Measurements from ENCODE around the gene SLC7A7. TPM values are rescaled to one million over a fixed set of nuclear protein-coding genes. Genes with fewer than 3 reads are reported as not detected.
"Not testable (repeated sequence)": the region's sequence is repeated elsewhere in the genome, so short reads cannot be mapped to it uniquely, and the experiment has no call there.

SLC7A7 gene
- total and polyA plus RNA-seq, 7 donors = 0.93 to 2.6 (median 1.8) TPM

DNA sequence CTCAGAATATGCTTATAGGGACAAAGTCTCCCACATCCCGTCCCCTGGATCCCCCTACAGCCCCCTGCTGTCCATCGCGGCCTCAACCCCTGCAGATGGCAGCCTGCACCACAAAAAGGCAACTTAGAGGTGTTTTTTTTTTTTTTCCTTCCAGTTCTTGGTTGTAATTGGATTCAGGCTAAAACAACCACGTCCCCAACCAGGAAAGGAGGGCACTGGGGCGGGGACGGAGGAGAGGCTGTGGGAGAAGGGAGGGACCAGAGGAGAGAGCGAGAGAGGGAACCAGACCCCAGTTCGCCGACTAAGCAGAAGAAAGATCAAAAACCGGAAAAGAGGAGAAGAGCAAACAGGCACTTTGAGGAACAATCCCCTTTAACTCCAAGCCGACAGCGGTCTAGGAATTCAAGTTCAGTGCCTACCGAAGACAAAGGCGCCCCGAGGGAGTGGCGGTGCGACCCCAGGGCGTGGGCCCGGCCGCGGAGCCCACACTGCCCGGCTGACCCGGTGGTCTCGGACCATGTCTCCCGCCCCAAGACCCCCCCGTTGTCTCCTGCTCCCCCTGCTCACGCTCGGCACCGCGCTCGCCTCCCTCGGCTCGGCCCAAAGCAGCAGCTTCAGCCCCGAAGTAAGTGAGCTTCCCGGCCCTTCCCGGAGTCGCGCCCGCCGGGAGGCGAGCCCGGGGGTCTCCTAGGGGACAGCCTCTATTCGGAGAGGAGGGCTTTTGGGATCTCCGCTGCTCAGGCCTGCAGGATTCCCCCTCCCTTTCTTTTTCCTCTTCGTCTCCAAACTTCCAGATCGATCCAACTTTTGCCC lies 21.3 kb upstream of the SLC7A7 start, which contains the start of gene MMP14:
Gene MMP14, plus strand, starts transcription at position 285 of the 813 bp plus-strand sequence. Its CDS starts 233 bp downstream, at position 518.
- TF ChIP-seq, protein P1, sequence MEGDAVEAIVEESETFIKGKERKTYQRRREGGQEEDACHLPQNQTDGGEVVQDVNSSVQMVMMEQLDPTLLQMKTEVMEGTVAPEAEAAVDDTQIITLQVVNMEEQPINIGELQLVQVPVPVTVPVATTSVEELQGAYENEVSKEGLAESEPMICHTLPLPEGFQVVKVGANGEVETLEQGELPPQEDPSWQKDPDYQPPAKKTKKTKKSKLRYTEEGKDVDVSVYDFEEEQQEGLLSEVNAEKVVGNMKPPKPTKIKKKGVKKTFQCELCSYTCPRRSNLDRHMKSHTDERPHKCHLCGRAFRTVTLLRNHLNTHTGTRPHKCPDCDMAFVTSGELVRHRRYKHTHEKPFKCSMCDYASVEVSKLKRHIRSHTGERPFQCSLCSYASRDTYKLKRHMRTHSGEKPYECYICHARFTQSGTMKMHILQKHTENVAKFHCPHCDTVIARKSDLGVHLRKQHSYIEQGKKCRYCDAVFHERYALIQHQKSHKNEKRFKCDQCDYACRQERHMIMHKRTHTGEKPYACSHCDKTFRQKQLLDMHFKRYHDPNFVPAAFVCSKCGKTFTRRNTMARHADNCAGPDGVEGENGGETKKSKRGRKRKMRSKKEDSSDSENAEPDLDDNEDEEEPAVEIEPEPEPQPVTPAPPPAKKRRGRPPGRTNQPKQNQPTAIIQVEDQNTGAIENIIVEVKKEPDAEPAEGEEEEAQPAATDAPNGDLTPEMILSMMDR (IDR thresholded peaks at IDR 0.05) = no peak
- Histone ChIP-seq H3K9me3 (no peaks in the 10 kb centered on the region), H3K4me1 (peaks cover 6% of the 10 kb centered on the region), H3K27ac (peak within 1 kb of the TSS; percentile 74), H3K4me3 (peak within 1 kb of the TSS; percentile 77), H3K36me3 (ENCODE audit: insufficient read depth in 1 of 2, low read depth in 1 of 2) (peaks cover 0 to 42% of the 10 kb centered on the region in 2 donors), H3K27me3 (ENCODE audit: insufficient read depth in 3 of 3, low read length in 2 of 3) (peaks cover 0 to 16% (median 13%) of the 10 kb centered on the region in 3 donors)
- WGBS, 3 donors = 5 to 6% (median 5%) methylated on average over 45 to 46 of the region's 46 CpGs
- ATAC-seq = peak; percentile 50 to 68 (median 56)
- intact Hi-C loops (cut with DNase I) = no loop called here
- DNase-seq = peak; percentile 77 to 84

DNA sequence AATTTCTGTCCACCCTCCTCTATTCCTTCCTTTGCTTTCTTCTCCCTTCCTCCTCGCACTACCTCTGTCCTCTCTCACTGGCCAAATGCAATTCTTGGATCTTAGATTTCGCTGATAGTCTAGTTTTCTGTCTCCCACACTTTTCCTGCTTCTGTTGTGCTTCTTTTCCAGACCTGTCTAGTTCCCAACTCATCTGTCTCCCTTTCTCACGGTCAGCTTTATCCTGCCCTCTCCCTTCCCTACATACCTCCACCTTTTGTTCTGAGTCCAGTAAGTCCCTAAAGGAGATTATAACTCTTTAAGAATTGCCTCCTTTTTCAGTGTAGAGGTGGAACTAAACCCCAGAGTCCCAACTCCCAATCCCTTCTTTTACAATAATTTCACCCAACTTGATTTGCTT lies 20.3 kb upstream of the SLC7A7 start:
- no peaks in the 10 kb centered on the region for H3K9me3 ChIP-seq
- H3K4me3 ChIP-seq = no peak overlapping the region
- H3K27me3 ChIP-seq (ENCODE audit: insufficient read depth in 3 of 3, low read length in 2 of 3) = peaks cover 0 to 16% (median 13%) of the 10 kb centered on the region in 3 donors
- TF ChIP-seq, protein P1 (IDR thresholded peaks at IDR 0.05) = no peak
- intact Hi-C loops (cut with DNase I) = no loop called here
- peaks cover 11% of the 10 kb centered on the region for H3K4me1 ChIP-seq
- no peak for ATAC-seq
- DNase-seq = no peak
- peaks cover 0 to 44% of the 10 kb centered on the region in 2 donors for H3K36me3 ChIP-seq (ENCODE audit: insufficient read depth in 1 of 2, low read depth in 1 of 2)
- 77 to 84% (median 77%) methylated on average over 3 of the region's 3 CpGs for WGBS, 3 donors
- H3K27ac ChIP-seq = peak overlapping the region; percentile 74

DNA sequence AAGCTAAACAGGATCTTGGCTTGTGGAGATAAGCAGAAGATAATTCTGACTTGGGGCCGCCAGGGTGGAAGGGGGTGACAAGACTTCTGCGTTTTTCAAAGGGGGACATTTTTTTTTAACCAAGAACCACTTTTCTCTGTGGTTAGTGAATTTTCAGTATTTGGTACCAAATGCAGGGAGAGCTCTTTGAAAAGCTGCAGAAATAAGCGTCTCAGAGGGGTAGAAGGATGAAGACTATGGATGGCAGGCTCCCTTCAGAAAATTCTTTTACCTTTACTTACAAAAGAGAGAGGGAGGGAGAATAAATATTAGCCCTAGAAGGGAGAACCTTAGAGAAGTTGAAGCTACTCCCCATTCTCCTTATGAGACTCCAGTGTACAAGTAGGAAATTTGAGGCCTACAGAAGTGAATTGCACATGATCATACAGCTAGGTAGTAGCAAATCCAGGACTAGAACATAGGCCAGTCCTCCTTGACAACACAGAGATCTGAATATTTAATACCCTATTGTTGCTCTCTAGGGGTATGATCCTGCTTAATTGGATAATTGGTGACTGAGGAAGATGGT lies 15.3 kb upstream of the SLC7A7 start:
- no peaks in the 10 kb centered on the region for H3K9me3 ChIP-seq
- DNase-seq (no peak), ATAC-seq (no peak)
- peak overlapping the region; percentile 93 for H3K27ac ChIP-seq
- WGBS, 3 donors = 25 to 29% (median 27%) methylated on average over 3 of the region's 3 CpGs
- H3K27me3 ChIP-seq (ENCODE audit: insufficient read depth in 3 of 3, low read length in 2 of 3) = no peaks in the 10 kb centered on the region
- peak overlapping the region; percentile 90 for H3K4me3 ChIP-seq
- peaks cover 0 to 44% of the 10 kb centered on the region in 2 donors for H3K36me3 ChIP-seq (ENCODE audit: insufficient read depth in 1 of 2, low read depth in 1 of 2)
- TF ChIP-seq, protein P1 (IDR thresholded peaks at IDR 0.05) = no peak
- peaks cover 8% of the 10 kb centered on the region for H3K4me1 ChIP-seq
- intact Hi-C loops (cut with DNase I) = loop anchor here in 1 of 2 donors (2.0 kb wide), 1 partner anchor 18 kb away; no protein-coding TSS in a partner anchor

DNA sequence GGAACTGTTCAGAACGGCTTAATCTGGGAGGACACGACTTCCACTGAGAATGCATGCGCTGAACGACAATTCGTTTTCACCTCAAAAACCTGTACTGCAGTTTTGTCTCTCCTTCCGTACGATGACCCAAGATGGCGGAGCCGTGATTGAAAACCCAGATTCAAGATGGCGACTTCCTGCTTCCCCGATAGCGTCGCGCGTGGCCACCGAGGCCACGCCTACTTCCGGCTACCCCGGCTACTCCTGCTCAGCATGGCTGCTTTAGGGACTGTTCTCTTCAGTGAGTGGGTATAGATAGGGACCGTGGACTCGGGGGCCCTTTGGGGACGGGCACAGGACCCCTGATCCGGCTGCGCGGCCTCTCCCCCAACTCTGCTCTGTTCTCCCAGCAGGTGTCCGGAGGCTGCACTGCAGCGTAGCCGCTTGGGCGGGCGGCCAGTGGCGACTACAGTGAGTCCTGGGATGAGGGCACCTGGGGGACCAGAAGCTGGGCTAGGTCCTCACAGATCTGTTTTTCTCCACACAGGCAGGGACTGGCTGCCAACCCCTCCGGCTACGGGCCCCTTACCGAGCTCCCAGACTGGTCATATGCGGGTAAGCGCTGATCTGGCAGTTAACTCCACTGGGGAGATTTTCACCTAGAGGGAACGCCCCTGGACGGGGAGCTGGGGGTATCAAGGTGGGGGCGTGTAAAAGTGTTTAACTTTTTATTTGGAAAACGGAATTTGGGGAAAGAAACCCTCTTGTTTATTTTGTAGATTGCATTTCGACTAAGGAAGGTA lies 14.6 kb upstream of the SLC7A7 start, which contains the start of gene MRPL52:
Gene MRPL52, plus strand, starts transcription at position 227 of the 782 bp plus-strand sequence. Its CDS starts 26 bp downstream, at position 253.
- H3K27me3 ChIP-seq (ENCODE audit: insufficient read depth in 3 of 3, low read length in 2 of 3) = no peaks in the 10 kb centered on the region
- H3K27ac ChIP-seq = peak within 1 kb of the TSS; percentile 93
- H3K4me1 ChIP-seq = peaks cover 8% of the 10 kb centered on the region
- H3K36me3 ChIP-seq (ENCODE audit: insufficient read depth in 1 of 2, low read depth in 1 of 2) = peaks cover 0 to 38% of the 10 kb centered on the region in 2 donors
- ATAC-seq = peak; percentile 95 to 100 (median 98)
- 0 to 1% (median 0%) methylated on average over 41 of the region's 41 CpGs for WGBS, 3 donors
- intact Hi-C loops (cut with DNase I) = loop anchor here in 1 of 2 donors (2.0 kb wide), 1 partner anchor 19 kb away; no protein-coding TSS in a partner anchor
- peak; percentile 88 to 95 for DNase-seq
- H3K4me3 ChIP-seq = peak within 1 kb of the TSS; percentile 90
- TF ChIP-seq, protein P1 (IDR thresholded peaks at IDR 0.05) = no peak
- H3K9me3 ChIP-seq = no peaks in the 10 kb centered on the region

DNA sequence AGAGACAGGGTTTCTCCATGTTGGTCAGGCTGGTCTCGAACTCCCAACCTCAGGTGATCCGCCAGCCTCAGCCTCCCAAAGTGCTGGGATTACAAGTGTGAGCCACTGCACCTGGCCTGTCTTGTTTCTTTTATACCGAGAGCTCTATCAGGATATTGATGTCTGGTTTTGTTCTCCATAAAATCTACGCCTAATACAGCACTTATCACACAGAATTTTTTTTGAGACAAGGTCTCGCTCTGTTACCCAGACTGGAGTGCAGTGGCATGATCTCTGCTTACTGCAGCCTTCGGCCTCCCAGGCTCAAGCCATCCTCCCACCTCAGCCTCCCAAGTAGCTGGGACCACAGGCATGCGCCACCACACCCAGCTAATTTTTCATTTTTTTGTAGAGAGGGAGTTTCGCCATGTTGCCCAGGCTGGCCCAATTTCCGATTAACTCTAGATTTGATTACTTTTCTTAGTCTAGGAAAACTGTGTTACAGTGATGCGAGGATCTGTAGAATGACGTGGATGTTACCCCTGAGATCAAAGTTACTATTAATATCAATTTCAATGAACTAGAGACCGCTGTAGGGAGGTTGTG lies 13.9 kb upstream of the SLC7A7 start:
- H3K27me3 ChIP-seq (ENCODE audit: insufficient read depth in 3 of 3, low read length in 2 of 3); H3K9me3 ChIP-seq; H3K4me1 ChIP-seq; intact Hi-C loops (cut with DNase I); DNase-seq: not testable (repeated sequence)
- WGBS, 3 donors = 78 to 83% (median 79%) methylated on average over 12 of the region's 12 CpGs
- H3K27ac ChIP-seq = peak overlapping the region; percentile 93
- ATAC-seq = peak in 2 of 4 donors; percentile 8 to 23
- peaks cover 0 to 31% of the 10 kb centered on the region in 2 donors for H3K36me3 ChIP-seq (ENCODE audit: insufficient read depth in 1 of 2, low read depth in 1 of 2)
- peak overlapping the region; percentile 90 for H3K4me3 ChIP-seq

All from psoas muscle (tissue), 8 donors.